Activated CD8-positive, alpha-beta T cell treated with anti-CD3 and anti-CD28 coated beads, Interleukin-2, amount 10 ng/mL, durations not matched to agents 7 days and 5 days (primary cell): ENCODE results near the gene GLRA1. TPM values are rescaled to one million over a fixed set of nuclear protein-coding genes. Genes with fewer than 3 reads are reported as not detected.

ENCODE experiments used
- ATAC-seq: fragments of 150-1000 bp; cut with Tn5 transposase; one replicate; pipeline ENCODE4 v1.10.0; 2021; ENCODE audit warnings: moderate library complexity
- CTCF ChIA-PET: fragments of 350-600 bp; sonication (Branson Sonifier 250); formaldehyde crosslinking; loops from one replicate; lab custom pipeline; 2021; ENCODE audit warnings: antibody characterized with exemption; lab: Charles Lee
- POLR2A ChIA-PET: fragments of 350-600 bp; sonication (Branson Sonifier 250); formaldehyde crosslinking; loops from one replicate; lab custom pipeline; 2021; ENCODE audit warnings: antibody characterized with exemption; lab: Charles Lee
- DNase-seq: peaks from one replicate; pipeline ENCODE4 v3.0.0-alpha.2; 2020
- H3K27ac Mint-ChIP-seq: one replicate; pipeline ENCODE4 v1.8.0; 2021; ENCODE audit warnings: mild to moderate bottlenecking, mixed read lengths
- H3K27me3 Mint-ChIP-seq: one replicate; pipeline ENCODE4 v1.8.0; 2021; ENCODE audit warnings: low read depth, mixed read lengths
- H3K36me3 Mint-ChIP-seq: one replicate; pipeline ENCODE4 v1.8.0; 2021; ENCODE audit warnings: low read depth, mixed read lengths
- H3K4me1 Mint-ChIP-seq: one replicate; pipeline ENCODE4 v1.8.0; 2021; ENCODE audit warnings: low read depth, mixed read lengths
- H3K4me3 Mint-ChIP-seq: one replicate; pipeline ENCODE4 v1.8.0; 2021; ENCODE audit warnings: mild to moderate bottlenecking, mixed read lengths
- H3K9me3 Mint-ChIP-seq: one replicate; pipeline ENCODE4 v1.8.0; 2022; ENCODE audit warnings: mixed read lengths; ENCODE audit not compliant: insufficient read depth
- total RNA-seq, 2 experiments: library from RNA; stranded (reverse); gene quantifications; one replicate each; pipeline ENCODE4 v1.2.3, GENCODE V29; 2021

GLRA1 gene
- total RNA-seq, 2 experiments from 2014 or later: not detected

- no peak overlapping the region for H3K4me3 Mint-ChIP-seq
- H3K36me3 Mint-ChIP-seq: no peaks in the 10 kb centered on the region
- ATAC-seq: no peak
- peaks cover 3% of the 10 kb centered on the region for H3K27me3 Mint-ChIP-seq
- ChIA-PET POLR2A (no interaction called here), CTCF (no interaction called here)
- H3K9me3 Mint-ChIP-seq: no peaks in the 10 kb centered on the region
- no peaks in the 10 kb centered on the region for H3K4me1 Mint-ChIP-seq
- H3K27ac Mint-ChIP-seq: no peak overlapping the region
- DNase-seq: no peak
Measured at GRCh38 chr5:151912360-151912759, 12.3 kb downstream of the GLRA1 start.

DNA sequence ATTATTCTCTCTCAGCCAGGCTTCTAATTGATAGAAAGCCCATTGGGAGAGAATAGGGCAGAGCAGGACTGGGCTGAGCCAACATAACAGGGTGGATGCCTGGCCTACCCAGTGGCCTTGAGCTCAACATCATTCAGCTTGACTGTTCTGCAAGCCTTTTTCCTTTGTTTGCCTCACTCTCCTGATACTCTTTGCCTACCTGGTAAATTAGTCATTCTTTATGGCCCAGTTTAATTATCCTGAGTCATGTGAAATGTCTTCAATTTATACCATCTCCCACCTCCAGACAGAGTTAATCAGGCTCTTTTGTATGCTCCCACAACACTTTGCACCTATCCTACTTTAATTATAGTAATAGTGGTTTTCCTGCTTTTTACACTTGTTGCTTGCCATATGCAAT is 13.6 kb downstream of the GLRA1 start:
- Mint-ChIP-seq H3K27ac (no peak overlapping the region), H3K4me3 (no peak overlapping the region), H3K36me3 (no peaks in the 10 kb centered on the region), H3K27me3 (peaks cover 3% of the 10 kb centered on the region), H3K4me1 (no peaks in the 10 kb centered on the region), H3K9me3 (no peaks in the 10 kb centered on the region)
- ChIA-PET POLR2A (no interaction called here), CTCF (no interaction called here)
- ATAC-seq (no peak), DNase-seq (no peak)

DNA sequence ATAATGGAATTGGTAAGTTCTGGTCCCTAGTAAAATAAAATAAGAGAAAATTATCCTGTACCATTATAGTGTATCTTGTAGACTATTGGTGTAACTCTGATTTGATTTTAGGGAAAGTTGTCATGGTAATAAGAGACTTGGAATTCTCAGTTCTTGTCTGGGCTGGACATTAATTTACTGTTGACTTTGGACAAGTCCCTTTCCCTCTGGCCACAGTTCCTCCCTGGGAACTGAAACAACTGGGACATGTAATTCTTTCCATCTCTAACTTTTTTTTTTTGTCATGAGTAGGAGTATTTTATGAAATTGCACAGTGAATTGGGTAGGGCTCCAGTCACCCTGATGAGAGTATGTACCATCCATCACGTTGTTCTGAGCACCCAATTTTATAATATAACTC is 15.0 kb downstream of the GLRA1 start:
- no peaks in the 10 kb centered on the region for H3K4me1 Mint-ChIP-seq
- H3K27ac Mint-ChIP-seq: no peak overlapping the region
- H3K27me3 Mint-ChIP-seq: peaks cover 4% of the 10 kb centered on the region
- H3K4me3 Mint-ChIP-seq: no peak overlapping the region
- DNase-seq (no peak), ATAC-seq (no peak)
- no peaks in the 10 kb centered on the region for H3K36me3 Mint-ChIP-seq
- ChIA-PET POLR2A (no interaction called here), CTCF (no interaction called here)
- no peaks in the 10 kb centered on the region for H3K9me3 Mint-ChIP-seq

GRCh38 chr5:151906246-151906645 is 18.4 kb downstream of the GLRA1 start:
- no peaks in the 10 kb centered on the region for H3K9me3 Mint-ChIP-seq
- ChIA-PET POLR2A (no interaction called here), CTCF (no interaction called here)
- H3K36me3 Mint-ChIP-seq: no peaks in the 10 kb centered on the region
- no peaks in the 10 kb centered on the region for H3K4me1 Mint-ChIP-seq
- H3K27ac Mint-ChIP-seq: no peak overlapping the region
- DNase-seq (no peak), ATAC-seq (no peak)
- H3K4me3 Mint-ChIP-seq: no peak overlapping the region
- H3K27me3 Mint-ChIP-seq: peaks cover 4% of the 10 kb centered on the region

DNA sequence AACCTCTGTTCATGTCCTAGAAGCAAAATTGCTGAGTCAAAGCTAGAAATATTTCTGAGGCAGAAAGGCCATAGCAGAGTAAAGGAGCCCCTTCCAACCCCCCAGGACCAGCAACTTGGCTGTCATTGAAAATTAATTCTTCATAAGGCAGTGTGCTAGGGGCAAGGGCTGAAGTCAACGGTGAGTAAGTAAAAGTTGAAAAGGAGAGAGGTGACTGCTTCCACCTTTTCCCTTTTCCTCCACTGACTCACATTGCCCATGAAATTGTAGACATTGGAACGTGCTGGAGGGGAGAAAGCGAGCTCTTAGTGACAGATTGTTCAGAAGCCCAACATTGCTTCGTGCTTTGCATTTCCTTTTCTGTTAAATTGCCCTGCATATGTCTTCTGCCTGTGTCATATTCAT is 19.1 kb downstream of the GLRA1 start:
- POLR2A ChIA-PET: no interaction called here

DNA sequence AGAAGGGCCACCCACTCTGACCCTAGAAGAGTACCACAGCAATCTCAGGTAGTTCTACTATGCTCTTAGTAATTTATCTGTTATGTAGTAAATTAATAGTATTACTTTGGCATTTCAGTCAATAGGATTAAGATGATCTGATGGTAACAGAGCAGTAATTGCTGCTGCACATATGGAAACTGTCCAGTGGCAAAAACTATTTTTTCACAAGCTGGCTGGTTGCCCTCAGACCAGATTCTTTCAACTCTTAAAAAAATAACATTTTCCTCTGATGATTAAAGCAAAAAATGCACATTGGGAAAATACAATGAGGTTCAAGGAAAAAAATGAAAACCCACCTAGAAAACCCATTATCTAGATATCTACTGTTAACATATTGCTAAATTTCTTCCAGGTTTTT is 19.7 kb downstream of the GLRA1 start:
- Mint-ChIP-seq H3K27me3 (peaks cover 4% of the 10 kb centered on the region), H3K4me1 (no peaks in the 10 kb centered on the region), H3K36me3 (no peaks in the 10 kb centered on the region), H3K9me3 (no peaks in the 10 kb centered on the region), H3K27ac (no peak overlapping the region), H3K4me3 (no peak overlapping the region)
- POLR2A ChIA-PET: no interaction called here
- no peak for ATAC-seq
- CTCF ChIA-PET: no interaction called here
- DNase-seq: no peak

More for the DNA sequence above, 19.1 kb downstream of the GLRA1 start:
- no peaks in the 10 kb centered on the region for H3K36me3 Mint-ChIP-seq
- peaks cover 4% of the 10 kb centered on the region for H3K27me3 Mint-ChIP-seq
- no peak overlapping the region for H3K27ac Mint-ChIP-seq
- no peak for ATAC-seq
- DNase-seq: no peak
- CTCF ChIA-PET: no interaction called here
- H3K9me3 Mint-ChIP-seq: no peaks in the 10 kb centered on the region
- H3K4me1 Mint-ChIP-seq: no peaks in the 10 kb centered on the region
- H3K4me3 Mint-ChIP-seq: no peak overlapping the region

DNA sequence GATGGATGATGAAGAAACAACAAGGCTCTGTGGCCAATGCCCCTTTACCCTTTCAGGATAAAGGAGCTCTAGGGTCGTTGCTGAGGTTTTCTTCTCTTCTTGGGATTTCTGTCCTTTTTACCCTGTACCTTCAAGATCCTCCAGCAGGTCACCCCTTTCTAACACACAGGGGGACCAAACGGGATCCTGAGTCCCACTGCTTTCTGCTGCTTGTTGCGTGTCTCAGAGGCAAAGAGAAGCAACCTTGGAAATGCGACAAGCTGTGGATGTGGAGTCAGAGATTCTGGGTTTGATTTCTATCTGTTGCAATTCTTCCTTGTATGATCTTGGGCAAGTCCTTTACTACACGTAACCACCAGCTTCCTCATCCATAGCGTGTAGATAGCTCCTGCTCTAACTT is 20.5 kb downstream of the GLRA1 start:
- ChIA-PET POLR2A (no interaction called here), CTCF (no interaction called here)
- Mint-ChIP-seq H3K27ac (no peak overlapping the region), H3K27me3 (peaks cover 4% of the 10 kb centered on the region), H3K9me3 (no peaks in the 10 kb centered on the region), H3K4me3 (no peak overlapping the region), H3K4me1 (no peaks in the 10 kb centered on the region), H3K36me3 (no peaks in the 10 kb centered on the region)
- ATAC-seq: no peak
- DNase-seq: no peak

DNA sequence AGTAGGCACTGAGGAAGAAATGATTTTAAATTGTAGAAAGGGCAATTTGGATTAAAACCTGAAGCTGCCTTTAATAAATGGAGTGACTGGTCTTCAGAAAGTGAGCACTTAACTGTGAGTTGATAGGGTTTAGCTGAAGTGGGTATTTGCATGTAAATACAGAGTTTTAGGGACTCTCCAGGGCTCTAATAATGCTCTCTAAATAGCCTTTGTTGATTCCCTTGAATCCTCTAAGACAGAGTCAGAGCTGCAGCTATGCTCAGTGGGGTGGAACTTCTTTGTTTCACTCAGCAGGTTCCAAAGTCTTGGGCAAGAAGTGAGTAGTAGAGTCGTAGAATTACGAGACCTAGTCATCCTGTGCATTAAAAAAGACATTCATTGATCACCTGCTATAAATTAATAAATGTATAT is 21.4 kb downstream of the GLRA1 start:
- ATAC-seq (no peak), DNase-seq (no peak)
- Mint-ChIP-seq H3K27ac (no peak overlapping the region), H3K4me3 (no peak overlapping the region), H3K27me3 (peaks cover 4% of the 10 kb centered on the region), H3K4me1 (no peaks in the 10 kb centered on the region), H3K9me3 (no peaks in the 10 kb centered on the region), H3K36me3 (no peaks in the 10 kb centered on the region)
- CTCF ChIA-PET: no interaction called here
- POLR2A ChIA-PET: no interaction called here

DNA sequence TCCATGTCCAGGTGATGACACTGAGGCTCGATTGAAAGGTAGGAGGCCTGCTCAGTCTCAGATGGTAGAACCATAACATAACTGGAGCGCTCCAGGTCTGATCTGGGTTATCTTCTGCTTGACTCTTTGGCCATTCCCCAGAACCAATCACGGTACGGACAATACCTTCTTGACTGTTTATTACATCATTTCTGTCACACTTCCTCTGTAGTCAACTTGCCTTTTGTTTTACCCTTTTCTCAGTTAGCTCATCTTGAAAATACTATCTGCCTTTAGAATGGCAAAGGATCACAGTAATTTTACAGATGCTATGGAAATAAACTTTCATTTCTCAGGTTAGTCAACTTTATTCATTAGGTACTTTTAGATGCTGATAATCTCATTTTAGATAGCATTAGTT is 22.4 kb downstream of the GLRA1 start:
- POLR2A ChIA-PET: no interaction called here
- Mint-ChIP-seq H3K4me1 (no peaks in the 10 kb centered on the region), H3K4me3 (no peak overlapping the region), H3K9me3 (no peaks in the 10 kb centered on the region), H3K27ac (no peak overlapping the region), H3K36me3 (no peaks in the 10 kb centered on the region), H3K27me3 (peaks cover 4% of the 10 kb centered on the region)
- ATAC-seq (no peak), DNase-seq (no peak)
- CTCF ChIA-PET: no interaction called here

- no peaks in the 10 kb centered on the region for H3K4me1 Mint-ChIP-seq
- no peak overlapping the region for H3K27ac Mint-ChIP-seq
- ChIA-PET POLR2A (no interaction called here), CTCF (no interaction called here)
- no peaks in the 10 kb centered on the region for H3K9me3 Mint-ChIP-seq
- peaks cover 4% of the 10 kb centered on the region for H3K27me3 Mint-ChIP-seq
- H3K36me3 Mint-ChIP-seq: no peaks in the 10 kb centered on the region
- DNase-seq (no peak), ATAC-seq (no peak)
- H3K4me3 Mint-ChIP-seq: no peak overlapping the region
Measured at GRCh38 chr5:151901611-151902010, 23.0 kb downstream of the GLRA1 start.

- no peaks in the 10 kb centered on the region for H3K36me3 Mint-ChIP-seq
Measured at GRCh38 chr5:151900891-151901290, 23.8 kb downstream of the GLRA1 start.

GRCh38 chr5:151899399-151899798 is 25.3 kb downstream of the GLRA1 start:
- POLR2A ChIA-PET: no interaction called here
- ATAC-seq: no peak
- H3K27ac Mint-ChIP-seq: no peak overlapping the region

More at GRCh38 chr5:151900891-151901290, 23.8 kb downstream of the GLRA1 start:
- no peaks in the 10 kb centered on the region for H3K4me1 Mint-ChIP-seq
- ATAC-seq (no peak), DNase-seq (no peak)
- POLR2A ChIA-PET: interaction anchor here (0.7 kb wide), 1 partner anchor 347 kb away, joined by 3 read pairs; no protein-coding TSS in a partner anchor
- no peak overlapping the region for H3K4me3 Mint-ChIP-seq
- peaks cover 4% of the 10 kb centered on the region for H3K27me3 Mint-ChIP-seq
- CTCF ChIA-PET: no interaction called here
- no peaks in the 10 kb centered on the region for H3K9me3 Mint-ChIP-seq
- no peak overlapping the region for H3K27ac Mint-ChIP-seq

GRCh38 chr5:151897896-151898295 is 26.8 kb downstream of the GLRA1 start:
- Mint-ChIP-seq H3K36me3 (no peaks in the 10 kb centered on the region), H3K9me3 (no peaks in the 10 kb centered on the region), H3K4me3 (no peak overlapping the region), H3K4me1 (no peaks in the 10 kb centered on the region), H3K27ac (no peak overlapping the region), H3K27me3 (no peaks in the 10 kb centered on the region)
- DNase-seq: no peak
- CTCF ChIA-PET: interaction anchor here (1.0 kb wide), 1 partner anchor 245 kb away, joined by 3 read pairs; no protein-coding TSS in a partner anchor
- POLR2A ChIA-PET: no interaction called here
- ATAC-seq: no peak

More at GRCh38 chr5:151899399-151899798, 25.3 kb downstream of the GLRA1 start:
- no peak for DNase-seq
- peaks cover 3% of the 10 kb centered on the region for H3K27me3 Mint-ChIP-seq
- no peaks in the 10 kb centered on the region for H3K9me3 Mint-ChIP-seq
- no peaks in the 10 kb centered on the region for H3K36me3 Mint-ChIP-seq
- no peaks in the 10 kb centered on the region for H3K4me1 Mint-ChIP-seq
- CTCF ChIA-PET: no interaction called here
- no peak overlapping the region for H3K4me3 Mint-ChIP-seq
